Dermis microvascular lymphatic vessel endothelial cell (primary cell): Measurements from ENCODE around the gene CHAF1A. TPM values are rescaled to one million over a fixed set of nuclear protein-coding genes. Genes with fewer than 3 reads are reported as not detected.

Experiments
- DNase-seq, 2 donors: peaks; one replicate each; pipeline versions ENCODE4 v3.0.0 to v3.0.0-alpha.2; 2010; ENCODE audit warnings: low read depth in 2 of 2
- total RNA-seq: library from RNA; depleted of rRNA; stranded (reverse); fragments of >200 nt; gene quantifications from 2 replicates; pipeline ENCODE4 v1.2.1, GENCODE V29; 2014

Gene CHAF1A
- total RNA-seq, 1 donor from 2014 or later, result 11.6 TPM

DNA sequence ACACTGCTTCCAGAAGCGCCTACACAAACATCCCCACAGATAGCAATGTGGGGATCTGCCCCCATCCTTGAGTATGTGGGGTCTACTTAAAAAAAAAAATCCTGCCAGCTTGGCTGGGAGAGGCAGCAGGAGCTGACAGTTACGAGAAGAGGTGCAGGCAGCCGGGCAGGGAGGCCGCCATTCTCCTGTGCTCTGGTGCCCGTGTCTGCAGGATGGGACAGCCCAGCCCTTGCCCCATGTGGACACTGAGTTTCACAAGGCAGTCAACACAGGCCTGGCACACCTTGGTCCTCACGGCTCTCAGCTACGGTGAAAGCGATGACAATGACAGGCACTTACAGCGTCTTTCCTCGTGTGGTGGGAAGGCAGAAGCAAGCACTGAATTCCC lies 35.1 kb upstream of the CHAF1A start:
- no peak for DNase-seq

DNA sequence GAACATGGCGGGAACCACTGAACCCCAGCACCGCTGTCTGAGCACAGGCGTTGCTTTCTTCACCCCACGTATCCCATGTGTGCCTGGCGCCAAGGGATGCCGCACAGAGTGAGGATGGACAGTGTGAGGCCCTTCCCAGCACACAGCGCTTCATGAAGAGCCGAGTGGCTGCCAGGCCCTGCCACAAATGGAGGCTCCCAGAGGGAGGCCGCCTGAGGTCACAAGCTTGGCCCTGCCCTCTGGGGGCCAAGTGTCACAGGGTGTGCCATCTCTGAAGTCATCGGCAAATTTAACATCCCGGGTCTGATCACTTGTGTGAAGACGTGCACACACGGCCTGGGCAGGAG lies 34.7 kb upstream of the CHAF1A start:
- DNase-seq, result no peak

DNA sequence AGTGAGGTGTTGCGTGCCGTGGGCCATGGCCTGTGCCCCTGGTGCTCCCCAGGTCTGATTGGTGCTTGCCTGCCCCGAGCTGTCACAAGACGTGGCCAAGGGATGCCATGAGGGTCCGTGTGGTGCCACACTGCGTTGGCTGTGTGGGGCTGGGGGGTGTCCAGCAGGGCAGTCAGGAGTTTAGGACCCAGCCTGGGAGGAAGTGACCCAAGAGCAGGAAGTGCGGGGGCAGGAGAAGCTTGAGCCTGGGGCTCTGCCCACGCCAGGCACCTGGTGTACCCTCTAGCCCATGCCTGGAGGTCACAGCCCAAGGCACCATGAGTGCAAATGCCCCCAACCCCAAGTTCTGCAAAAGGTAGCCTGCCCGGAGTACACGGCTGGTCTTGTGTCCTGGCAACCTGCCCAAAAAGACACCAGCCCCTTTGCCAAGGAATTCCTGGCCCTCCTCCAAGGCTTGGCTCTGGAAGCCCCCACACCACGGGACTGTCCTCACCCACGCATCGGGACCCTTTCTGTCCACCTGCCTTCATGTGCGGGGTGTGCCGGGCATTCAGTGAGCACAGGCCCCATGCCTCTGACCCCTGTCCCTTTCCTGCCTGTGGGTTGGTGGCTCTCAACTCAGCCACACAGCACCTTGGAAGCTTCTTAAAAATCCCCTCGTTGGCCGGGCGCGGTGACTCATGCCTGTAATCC lies 34.2 kb upstream of the CHAF1A start:
- DNase-seq, result peak in 1 of 2 donors; percentile 57

DNA sequence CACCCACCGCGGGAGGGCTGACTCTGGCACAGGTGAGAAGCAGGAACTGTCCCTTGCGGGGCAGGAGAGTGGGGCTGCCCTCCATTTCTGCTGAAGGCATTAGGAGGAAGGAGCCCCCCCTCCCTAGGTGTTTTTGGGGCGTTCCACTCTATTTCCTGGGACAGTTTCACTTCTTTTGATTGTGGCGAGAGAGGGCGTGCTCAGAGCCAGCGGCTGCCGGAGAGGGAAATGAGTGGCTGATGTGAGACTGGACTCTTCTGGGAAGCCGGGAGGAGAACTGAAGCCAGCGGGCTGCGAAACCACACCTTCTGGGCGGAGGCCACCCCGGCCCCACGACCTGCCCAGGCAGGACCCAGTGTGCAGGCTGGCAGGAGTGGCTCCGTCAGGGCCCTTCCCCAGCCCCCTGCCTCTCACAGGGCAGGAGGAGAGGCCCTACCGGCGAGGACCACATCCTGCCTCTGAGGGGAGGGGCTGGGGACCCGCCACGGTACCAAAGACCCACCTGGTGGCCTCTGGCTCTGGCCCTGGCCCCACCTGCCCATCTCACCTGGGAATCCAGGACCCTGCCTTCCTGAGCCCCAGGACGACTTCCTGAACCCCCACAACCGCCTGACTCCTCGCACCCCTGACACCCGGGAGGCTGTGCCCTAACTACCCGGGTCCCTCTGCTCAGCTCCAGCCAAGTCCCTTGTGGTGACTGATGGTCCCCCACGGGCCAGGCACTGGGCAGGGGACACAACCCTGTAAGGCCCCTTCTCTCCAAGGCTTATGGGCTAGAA lies 33.1 kb upstream of the CHAF1A start:
- DNase-seq, result peak in 1 of 2 donors; percentile 58

GRCh38 chr19:4369888-4370260 lies 32.6 kb upstream of the CHAF1A start:
- DNase-seq, result peak in 1 of 2 donors; percentile 77

DNA sequence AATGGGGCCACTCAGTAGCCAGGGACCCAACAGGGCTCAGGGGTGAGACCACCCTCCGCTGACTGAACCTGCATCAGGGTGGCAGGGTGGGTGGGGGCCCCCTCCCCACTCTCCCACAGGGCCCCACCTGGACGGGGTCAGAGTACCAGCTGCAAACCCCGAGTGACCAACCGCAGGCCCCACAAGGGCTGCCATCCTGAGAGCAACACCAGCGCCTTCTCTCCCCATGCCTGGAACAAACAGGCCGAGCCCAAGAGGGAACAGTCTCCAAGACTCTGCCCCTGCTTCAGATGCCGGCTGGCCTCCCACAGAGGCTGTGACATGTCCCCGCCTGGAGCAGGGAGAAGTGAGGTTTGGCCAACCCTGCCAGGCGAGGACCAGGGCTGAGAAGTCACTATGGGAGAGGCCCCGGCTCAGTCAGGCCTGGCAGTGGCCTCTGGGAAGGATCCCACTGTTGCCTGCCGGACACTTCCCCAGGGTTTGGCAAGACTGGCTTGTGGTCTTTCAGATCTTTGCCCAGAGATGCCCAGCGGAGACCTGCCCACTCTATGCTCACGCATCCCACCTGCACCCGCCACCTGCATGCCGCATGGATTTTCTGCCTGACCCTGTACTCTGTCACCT lies 31.9 kb upstream of the CHAF1A start:
- DNase-seq, result no peak

- DNase-seq, result no peak
Measured at GRCh38 chr19:4371247-4372164, 30.9 kb upstream of the CHAF1A start.

DNA sequence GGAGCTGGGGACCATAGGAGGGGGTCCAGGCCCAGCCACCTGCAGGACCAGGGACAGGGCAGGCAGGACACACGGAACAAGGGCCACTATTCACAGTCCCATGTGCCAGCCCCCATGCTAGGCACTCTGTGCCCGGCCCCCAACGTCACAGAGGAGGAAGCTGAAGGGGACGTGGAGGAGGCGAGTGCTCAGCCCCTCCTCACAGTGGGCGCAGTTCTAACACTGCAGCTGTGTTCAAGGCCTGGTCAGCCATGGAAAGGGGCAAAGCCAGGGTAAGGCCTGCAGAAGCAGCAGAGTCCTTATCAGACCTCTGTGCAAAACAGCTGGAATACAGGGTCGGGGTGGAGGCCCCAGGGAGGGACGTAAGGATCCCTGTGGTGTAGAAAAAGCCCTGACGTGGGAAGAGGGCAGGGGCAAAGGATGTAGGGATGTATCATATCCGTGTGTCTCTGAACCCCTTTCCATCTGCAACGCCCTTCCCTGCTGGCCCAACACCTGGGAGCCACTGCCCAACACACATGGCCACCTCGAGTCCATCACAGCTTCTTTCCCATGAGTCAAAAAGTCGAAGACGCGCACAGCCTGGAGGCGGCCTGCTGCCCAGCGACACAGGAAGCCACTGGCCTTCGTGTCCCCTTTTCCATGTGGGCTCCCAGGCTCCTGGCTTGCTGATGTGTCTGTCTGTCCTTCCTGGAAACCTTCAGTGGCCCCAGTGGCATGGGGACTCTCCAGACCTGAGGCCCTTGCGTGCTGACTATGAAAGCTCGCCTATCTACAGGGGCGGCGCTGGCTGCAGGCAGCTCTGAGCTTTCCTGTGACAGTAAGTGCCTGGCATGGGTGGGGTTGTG lies 30.1 kb upstream of the CHAF1A start:
- no peak for DNase-seq

DNA sequence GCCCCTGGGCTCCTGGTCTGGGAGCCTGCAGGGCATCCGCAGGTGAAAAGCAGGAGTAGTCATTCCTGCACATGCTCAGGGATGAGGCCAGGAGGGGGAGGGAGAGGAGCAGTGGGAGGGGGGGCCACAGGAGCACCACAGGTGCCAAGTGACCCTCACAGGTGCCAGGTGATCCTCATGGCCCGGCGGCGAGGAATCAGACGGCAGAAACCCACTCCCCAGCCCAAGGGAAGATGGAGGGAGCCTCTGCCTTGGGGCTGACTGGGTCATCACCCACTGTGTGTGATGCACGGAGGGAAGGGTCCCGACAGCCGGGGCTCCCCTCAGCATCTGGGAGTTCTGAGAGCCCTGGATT lies 29.4 kb upstream of the CHAF1A start:
- no peak for DNase-seq

DNA sequence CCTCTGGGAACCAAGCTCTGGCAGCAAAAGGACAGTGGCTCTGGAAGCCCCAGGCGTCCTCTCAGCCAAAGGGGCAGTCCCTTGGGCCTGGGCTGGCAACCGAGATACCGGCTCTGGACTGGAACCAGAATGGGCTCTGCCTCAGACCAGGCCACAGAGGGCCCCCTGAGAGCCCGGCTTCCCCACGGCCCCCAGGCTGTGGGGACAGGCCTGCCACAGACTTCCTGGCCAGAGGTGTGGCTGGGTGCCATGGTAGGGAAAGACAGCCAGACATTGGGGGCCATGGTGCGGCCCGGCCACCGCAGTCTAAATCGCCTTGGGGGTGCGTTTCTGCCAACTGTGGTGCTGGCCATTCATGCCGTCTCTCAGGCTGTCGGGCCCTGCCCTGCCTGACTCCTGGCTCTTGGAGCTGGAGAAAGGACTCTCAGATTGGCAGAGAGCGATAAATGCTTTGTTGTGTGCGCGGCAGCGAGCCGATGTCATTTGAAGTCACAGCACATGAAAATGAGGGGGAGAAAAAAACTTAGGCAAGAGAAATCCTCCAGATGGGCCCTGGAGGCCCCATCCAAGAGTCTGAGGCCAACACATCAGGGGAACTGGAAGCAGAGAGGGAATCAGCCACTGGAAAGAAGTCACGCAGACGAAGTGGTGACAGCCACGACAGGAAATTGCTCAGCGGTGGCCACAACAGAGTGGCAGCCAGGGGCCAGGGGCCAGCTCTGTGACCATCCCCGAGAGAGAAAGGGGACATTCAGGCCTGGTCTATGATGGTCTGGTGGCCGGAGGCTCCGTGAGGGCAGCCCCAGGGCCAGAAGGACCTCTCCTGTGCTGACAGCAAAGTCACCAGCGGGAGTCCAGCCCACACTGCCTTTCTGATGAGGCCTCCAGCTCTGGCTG lies 28.6 kb upstream of the CHAF1A start:
- peak in 1 of 2 donors; percentile 50 for DNase-seq

DNA sequence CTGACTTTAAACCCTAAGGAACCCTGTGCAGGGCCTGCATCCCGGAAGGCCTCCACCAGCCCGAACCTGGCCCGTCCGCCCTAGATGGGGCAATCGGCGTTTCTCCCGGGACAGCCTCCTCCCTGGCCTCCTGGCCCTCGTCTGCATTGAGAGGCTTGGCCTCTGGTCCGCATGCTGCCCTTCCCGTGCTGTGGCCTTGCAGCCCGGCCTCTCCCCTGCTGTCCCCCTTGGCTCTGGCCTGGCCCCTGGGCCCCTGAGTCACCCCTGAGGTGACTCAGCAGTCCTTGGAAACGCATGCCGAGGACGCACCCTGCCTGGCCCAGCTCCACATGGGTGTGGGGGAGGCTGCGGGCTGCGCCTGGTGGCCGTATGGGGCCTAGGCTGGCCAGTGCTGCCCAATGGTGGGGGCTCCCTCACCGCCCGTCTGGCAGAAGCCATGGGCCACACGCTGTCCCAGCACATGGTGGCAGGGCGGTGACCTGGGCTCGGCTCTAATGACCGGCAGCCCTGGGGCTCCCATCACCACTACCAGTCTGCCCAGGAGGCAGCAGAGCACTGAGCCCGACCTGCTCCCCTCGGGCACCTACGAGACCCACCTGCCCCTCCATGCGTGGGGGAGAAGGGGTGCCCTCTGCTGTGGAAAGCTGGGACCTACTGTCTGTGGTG lies 27.8 kb upstream of the CHAF1A start:
- peak in 1 of 2 donors; percentile 86 for DNase-seq

DNA sequence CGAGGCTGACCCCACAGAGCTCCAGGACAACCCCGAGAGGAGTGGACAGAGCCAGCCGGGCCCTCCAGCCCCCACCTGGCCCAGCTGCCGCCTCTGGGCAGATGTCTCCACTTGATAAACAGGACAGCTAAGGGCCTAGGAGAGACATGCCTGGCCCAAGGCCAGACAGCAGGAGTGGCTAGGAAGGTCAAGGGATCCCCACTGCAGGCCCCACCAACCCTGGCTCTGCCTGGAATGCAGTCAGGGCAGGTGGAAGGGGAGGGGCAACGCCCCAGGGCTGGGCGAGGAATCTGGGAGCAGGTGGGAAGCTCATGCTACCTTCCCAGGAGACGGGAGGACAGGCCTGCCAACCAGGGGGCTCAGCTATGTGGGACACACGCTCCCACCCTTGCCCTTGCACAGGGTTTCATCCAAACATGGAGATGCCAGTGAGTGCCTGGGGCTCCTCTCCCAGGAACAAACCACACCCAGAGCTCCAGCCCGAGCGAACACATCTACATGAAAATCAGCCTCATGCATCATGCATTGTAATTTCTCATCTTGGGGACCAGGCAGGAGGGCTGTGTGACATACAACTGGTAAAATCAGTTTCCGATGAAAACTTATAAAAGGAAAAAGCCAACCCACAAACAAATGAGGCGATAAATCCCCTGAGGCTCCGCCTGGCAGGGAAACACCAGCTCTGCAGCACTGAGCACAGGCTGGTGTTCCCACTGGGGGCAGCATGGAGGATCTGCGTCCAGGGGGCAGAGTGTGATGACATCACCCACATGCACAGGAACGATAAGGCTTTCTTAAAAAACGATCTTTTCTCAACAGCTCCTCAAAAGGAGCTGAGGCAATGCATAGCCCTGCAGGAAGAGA lies 27.0 kb upstream of the CHAF1A start:
- DNase-seq, result peak in 1 of 2 donors; percentile 74

GRCh38 chr19:4376028-4376670 lies 26.3 kb upstream of the CHAF1A start:
- DNase-seq, result no peak

GRCh38 chr19:4376671-4376990 lies 25.8 kb upstream of the CHAF1A start:
- no peak for DNase-seq

DNA sequence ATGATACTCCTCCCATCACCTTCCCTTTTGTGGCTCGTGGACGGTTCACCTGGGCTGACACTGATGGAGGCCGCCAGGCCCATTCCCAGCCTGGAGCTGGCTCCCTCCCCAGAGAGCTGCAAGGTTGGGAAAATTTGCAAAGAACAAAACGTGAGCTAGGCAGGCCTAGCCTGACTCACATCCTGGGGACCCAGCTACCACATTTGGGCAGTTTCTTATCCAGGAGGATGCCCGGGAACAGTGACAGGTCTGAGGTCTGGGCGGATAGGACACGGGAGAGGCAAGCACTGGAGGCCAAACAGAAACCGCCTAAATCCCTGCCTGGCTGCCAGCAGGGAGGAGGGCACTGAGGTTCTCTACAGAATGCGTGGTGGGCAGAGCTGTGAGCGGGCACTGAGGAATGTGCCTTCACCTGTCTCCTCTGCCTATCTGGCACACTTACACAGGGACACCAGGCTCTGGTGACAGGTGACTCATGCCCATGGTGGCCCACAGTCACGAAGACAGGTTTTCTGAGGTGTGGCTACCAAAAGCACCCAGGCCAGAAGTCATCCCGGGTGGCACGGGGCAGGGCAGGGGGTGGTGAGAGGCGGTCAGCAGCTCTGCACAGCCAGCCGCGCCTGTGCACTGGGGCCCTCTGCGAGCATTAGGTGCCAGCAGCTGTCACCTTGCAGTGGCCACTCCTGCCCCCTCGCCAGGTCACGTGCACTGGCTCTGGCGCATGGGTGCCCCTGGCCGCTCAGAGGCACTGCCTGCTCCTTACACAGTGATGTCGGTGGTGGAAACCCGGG lies 25.3 kb upstream of the CHAF1A start:
- no peak for DNase-seq

DNA sequence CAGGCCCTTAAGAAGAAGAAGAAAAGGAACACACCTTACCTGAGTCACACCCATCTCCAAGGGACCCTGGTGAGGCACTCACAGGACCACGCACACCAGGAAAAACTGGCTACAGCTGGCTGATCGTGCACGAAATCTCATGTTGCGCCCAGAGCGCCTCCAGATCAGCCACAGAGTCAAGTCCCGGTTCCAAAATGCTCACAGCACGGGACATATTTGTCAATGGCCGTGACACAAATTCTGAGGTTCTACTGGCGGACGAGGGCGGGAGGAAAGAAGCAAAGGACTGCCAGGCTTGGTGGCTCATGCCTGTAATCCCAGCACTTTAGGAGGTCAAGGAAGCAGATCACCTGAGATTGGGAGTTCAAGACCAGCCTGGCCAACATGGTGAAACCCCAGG lies 23.6 kb upstream of the CHAF1A start:
- no peak for DNase-seq
